ENCODE measurements around the gene C17orf114.
A peak's percentile ranks its signal among the peaks of the same experiment; 100 is the strongest.

C17orf114 gene

GRCh38 chr17:4843321-4844000 lies 41.3 kb upstream of the C17orf114 start:
- H3K4me3 ChIP-seq (ENCODE audit: low read depth, low read length), result no peak overlapping the region
- TF ChIP-seq, protein P1, sequence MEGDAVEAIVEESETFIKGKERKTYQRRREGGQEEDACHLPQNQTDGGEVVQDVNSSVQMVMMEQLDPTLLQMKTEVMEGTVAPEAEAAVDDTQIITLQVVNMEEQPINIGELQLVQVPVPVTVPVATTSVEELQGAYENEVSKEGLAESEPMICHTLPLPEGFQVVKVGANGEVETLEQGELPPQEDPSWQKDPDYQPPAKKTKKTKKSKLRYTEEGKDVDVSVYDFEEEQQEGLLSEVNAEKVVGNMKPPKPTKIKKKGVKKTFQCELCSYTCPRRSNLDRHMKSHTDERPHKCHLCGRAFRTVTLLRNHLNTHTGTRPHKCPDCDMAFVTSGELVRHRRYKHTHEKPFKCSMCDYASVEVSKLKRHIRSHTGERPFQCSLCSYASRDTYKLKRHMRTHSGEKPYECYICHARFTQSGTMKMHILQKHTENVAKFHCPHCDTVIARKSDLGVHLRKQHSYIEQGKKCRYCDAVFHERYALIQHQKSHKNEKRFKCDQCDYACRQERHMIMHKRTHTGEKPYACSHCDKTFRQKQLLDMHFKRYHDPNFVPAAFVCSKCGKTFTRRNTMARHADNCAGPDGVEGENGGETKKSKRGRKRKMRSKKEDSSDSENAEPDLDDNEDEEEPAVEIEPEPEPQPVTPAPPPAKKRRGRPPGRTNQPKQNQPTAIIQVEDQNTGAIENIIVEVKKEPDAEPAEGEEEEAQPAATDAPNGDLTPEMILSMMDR (IDR thresholded peaks at IDR 0.05; ENCODE audit: insufficient read depth, low read depth, low read length), result no peak
- DNase-seq (ENCODE audit: low read depth), result no peak

DNA sequence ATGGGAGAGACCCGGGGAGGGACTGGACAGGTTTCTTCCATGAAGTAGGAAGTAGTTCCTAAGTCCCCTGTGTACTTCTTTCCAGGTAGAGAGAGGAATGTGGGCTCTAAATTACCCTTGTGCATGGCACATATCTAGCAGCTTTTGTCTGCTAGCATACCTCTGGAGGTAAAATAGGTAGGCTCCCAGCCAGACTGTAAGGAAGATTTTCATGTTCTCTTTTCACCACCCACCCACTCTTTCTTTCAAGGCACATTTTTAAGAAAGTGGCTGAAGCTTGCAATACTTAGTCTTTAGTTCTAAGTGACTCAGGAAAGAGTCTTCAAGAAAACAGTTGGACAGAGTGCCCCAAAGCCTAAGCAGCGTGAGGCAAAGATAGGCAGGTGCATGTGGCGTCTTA lies 40.2 kb upstream of the C17orf114 start:
- no peak overlapping the region for H3K4me3 ChIP-seq (ENCODE audit: low read depth, low read length)
- TF ChIP-seq, protein P1 (IDR thresholded peaks at IDR 0.05; ENCODE audit: insufficient read depth, low read depth, low read length), result no peak
- DNase-seq (ENCODE audit: low read depth), result no peak

DNA sequence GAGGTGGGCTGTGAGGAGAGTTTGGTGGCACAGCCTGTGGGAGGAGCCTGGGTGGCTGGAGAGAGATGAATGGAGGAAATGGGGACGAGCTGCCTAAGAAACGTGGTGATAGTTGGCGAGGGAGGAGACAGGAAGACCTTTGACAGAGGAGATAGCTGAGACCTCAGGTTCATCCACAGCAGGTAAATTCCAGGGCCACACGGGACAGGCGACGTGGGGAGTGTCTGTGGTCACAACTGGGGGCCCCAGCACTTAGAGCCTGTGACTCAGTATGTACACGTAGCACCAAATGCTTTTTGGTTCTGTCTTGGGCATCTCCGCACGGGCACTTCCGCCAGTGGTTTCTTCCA lies 38.7 kb upstream of the C17orf114 start:
- H3K4me3 ChIP-seq (ENCODE audit: low read depth, low read length), result no peak overlapping the region
- TF ChIP-seq, protein P1 (IDR thresholded peaks at IDR 0.05; ENCODE audit: insufficient read depth, low read depth, low read length), result no peak
- DNase-seq (ENCODE audit: low read depth), result no peak

- DNase-seq (ENCODE audit: low read depth), result peak; percentile 44
- TF ChIP-seq, protein P1 (IDR thresholded peaks at IDR 0.05; ENCODE audit: insufficient read depth, low read depth, low read length), result no peak
- no peak overlapping the region for H3K4me3 ChIP-seq (ENCODE audit: low read depth, low read length)
Measured at GRCh38 chr17:4839965-4840892, 38.1 kb upstream of the C17orf114 start.

- DNase-seq (ENCODE audit: low read depth), result no peak
- no peak overlapping the region for H3K4me3 ChIP-seq (ENCODE audit: low read depth, low read length)
- TF ChIP-seq, protein P1 (IDR thresholded peaks at IDR 0.05; ENCODE audit: insufficient read depth, low read depth, low read length), result no peak
Measured at GRCh38 chr17:4839221-4839620, 37.1 kb upstream of the C17orf114 start.

- TF ChIP-seq, protein P1 (IDR thresholded peaks at IDR 0.05; ENCODE audit: insufficient read depth, low read depth, low read length), result no peak
- DNase-seq (ENCODE audit: low read depth), result no peak
Measured at GRCh38 chr17:4838309-4838785, 36.2 kb upstream of the C17orf114 start.

More at GRCh38 chr17:4838309-4838785, 36.2 kb upstream of the C17orf114 start:
- no peak overlapping the region for H3K4me3 ChIP-seq (ENCODE audit: low read depth, low read length)

All from fibroblast of villous mesenchyme (primary cell).